HepG2 (cell line): ENCODE measurements around the gene SCAND1. TPM values are rescaled to one million over a fixed set of nuclear protein-coding genes. Genes with fewer than 3 reads are reported as not detected.

Source experiments
- BCL6 ChIP-seq: IDR thresholded peaks from 2 replicates; pipeline ENCODE4 v1.6.1; 2016; ENCODE audit warnings: missing genetic modification reagents, missing compliant biosample characterization
- BCLAF1 ChIP-seq: fragments of 450-650 bp; IDR thresholded peaks from 2 replicates; pipeline ENCODE4 v1.6.1; 2017; ENCODE audit warnings: mild to moderate bottlenecking
- ESRRA ChIP-seq: sonication (generic); formaldehyde crosslinking; IDR thresholded peaks from 2 replicates; pipeline ENCODE4 v1.5.1; 2020; ENCODE audit warnings: mild to moderate bottlenecking, low read depth, missing genetic modification reagents
- NFIC ChIP-seq: IDR thresholded peaks from 2 replicates; pipeline ENCODE4 v1.6.1; 2012; ENCODE audit warnings: mild to moderate bottlenecking, low read length, inconsistent platforms
- RFX3 ChIP-seq: IDR thresholded peaks from 2 replicates; pipeline ENCODE4 v1.6.1; 2016; ENCODE audit warnings: missing biosample characterization, missing genetic modification reagents
- ZNF530 ChIP-seq: sonication (generic); formaldehyde crosslinking; IDR thresholded peaks from 2 replicates; pipeline ENCODE4 v1.5.0; 2020; ENCODE audit warnings: low read depth, mild to moderate bottlenecking, missing genetic modification reagents
- ZNF615 ChIP-seq: sonication (generic); formaldehyde crosslinking; IDR thresholded peaks from 2 replicates; pipeline ENCODE4 v1.5.0; 2020; ENCODE audit warnings: mild to moderate bottlenecking, missing genetic modification reagents, borderline replicate concordance
- ZSCAN31 ChIP-seq: sonication (generic); formaldehyde crosslinking; IDR thresholded peaks from 2 replicates; pipeline ENCODE4 v1.5.0; 2020; ENCODE audit warnings: low read depth, mild to moderate bottlenecking, missing genetic modification reagents
- polyA plus RNA-seq, 8 experiments: library from polyadenylated mRNA; depleted of rRNA in 3 of 8; stranded (reverse) in 7 of 8; unstranded in 1 of 8; fragments of >200 nt; fragmentation: Illumina TruSeq in 4 of 8; extraction: Trizol in 4 of 8; gene quantifications; 2 replicates each; pipeline versions ENCODE4 v1.2.1 to v1.2.3, GENCODE V29; 2011 to 2016; ENCODE audit warnings: low read depth in 4 of 8, missing spikeins in 1 of 8, mixed read lengths in 1 of 8; ENCODE audit not compliant: insufficient read depth in 1 of 8
- total RNA-seq, 5 experiments: library from RNA; depleted of rRNA; stranded (reverse); fragments of >200 nt; fragmentation: Illumina TruSeq; extraction: Trizol; gene quantifications; 2 replicates each; pipeline ENCODE4 v1.2.3, GENCODE V29; 2016; ENCODE audit warnings: low read depth in 1 of 5
- TF ChIP-seq, protein P1 (sequence below): sonication (generic); formaldehyde crosslinking; IDR thresholded peaks from 2 replicates; pipeline ENCODE4 v1.4.0; 2020; ENCODE audit warnings: missing genetic modification reagents
- TF ChIP-seq, protein P2 (sequence below): sonication (generic); formaldehyde crosslinking; IDR thresholded peaks from 2 replicates; pipeline ENCODE4 v1.8.1; 2022; ENCODE audit warnings: low read depth, mild to moderate bottlenecking, missing genetic modification reagents
- TF ChIP-seq, protein P3 (sequence below): sonication (generic); formaldehyde crosslinking; IDR thresholded peaks from 2 replicates; pipeline ENCODE4 v1.5.0; 2020; ENCODE audit warnings: missing genetic modification reagents
- TF ChIP-seq, protein P4 (sequence below): sonication (generic); formaldehyde crosslinking; IDR thresholded peaks from 2 replicates; pipeline ENCODE4 v1.8.0; 2022; ENCODE audit warnings: missing genetic modification reagents, mild to moderate bottlenecking, borderline replicate concordance

Gene SCAND1
- total and polyA plus RNA-seq, 2 of the 13 experiments (the other 11 are each of a cell fraction or from before 2014, with no cell fraction given): 19.3 to 109 TPM

- TF ChIP-seq, protein P1, sequence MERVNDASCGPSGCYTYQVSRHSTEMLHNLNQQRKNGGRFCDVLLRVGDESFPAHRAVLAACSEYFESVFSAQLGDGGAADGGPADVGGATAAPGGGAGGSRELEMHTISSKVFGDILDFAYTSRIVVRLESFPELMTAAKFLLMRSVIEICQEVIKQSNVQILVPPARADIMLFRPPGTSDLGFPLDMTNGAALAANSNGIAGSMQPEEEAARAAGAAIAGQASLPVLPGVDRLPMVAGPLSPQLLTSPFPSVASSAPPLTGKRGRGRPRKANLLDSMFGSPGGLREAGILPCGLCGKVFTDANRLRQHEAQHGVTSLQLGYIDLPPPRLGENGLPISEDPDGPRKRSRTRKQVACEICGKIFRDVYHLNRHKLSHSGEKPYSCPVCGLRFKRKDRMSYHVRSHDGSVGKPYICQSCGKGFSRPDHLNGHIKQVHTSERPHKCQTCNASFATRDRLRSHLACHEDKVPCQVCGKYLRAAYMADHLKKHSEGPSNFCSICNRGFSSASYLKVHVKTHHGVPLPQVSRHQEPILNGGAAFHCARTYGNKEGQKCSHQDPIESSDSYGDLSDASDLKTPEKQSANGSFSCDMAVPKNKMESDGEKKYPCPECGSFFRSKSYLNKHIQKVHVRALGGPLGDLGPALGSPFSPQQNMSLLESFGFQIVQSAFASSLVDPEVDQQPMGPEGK (CRISPR knock-in tag): peak; percentile 83
- TF ChIP-seq, protein P2, sequence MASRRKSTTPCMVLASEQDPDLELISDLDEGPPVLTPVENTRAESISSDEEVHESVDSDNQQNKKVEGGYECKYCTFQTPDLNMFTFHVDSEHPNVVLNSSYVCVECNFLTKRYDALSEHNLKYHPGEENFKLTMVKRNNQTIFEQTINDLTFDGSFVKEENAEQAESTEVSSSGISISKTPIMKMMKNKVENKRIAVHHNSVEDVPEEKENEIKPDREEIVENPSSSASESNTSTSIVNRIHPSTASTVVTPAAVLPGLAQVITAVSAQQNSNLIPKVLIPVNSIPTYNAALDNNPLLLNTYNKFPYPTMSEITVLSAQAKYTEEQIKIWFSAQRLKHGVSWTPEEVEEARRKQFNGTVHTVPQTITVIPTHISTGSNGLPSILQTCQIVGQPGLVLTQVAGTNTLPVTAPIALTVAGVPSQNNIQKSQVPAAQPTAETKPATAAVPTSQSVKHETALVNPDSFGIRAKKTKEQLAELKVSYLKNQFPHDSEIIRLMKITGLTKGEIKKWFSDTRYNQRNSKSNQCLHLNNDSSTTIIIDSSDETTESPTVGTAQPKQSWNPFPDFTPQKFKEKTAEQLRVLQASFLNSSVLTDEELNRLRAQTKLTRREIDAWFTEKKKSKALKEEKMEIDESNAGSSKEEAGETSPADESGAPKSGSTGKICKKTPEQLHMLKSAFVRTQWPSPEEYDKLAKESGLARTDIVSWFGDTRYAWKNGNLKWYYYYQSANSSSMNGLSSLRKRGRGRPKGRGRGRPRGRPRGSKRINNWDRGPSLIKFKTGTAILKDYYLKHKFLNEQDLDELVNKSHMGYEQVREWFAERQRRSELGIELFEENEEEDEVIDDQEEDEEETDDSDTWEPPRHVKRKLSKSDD: peak; percentile 82; the same call in 1 of the 2 replicates
- peak; percentile 71 for TF ChIP-seq BCL6 (CRISPR knock-in tag)
- TF ChIP-seq BCLAF1: no peak
- TF ChIP-seq, protein P3, sequence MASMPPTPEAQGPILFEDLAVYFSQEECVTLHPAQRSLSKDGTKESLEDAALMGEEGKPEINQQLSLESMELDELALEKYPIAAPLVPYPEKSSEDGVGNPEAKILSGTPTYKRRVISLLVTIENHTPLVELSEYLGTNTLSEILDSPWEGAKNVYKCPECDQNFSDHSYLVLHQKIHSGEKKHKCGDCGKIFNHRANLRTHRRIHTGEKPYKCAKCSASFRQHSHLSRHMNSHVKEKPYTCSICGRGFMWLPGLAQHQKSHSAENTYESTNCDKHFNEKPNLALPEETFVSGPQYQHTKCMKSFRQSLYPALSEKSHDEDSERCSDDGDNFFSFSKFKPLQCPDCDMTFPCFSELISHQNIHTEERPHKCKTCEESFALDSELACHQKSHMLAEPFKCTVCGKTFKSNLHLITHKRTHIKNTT (CRISPR knock-in tag): no peak
- TF ChIP-seq, protein P4, sequence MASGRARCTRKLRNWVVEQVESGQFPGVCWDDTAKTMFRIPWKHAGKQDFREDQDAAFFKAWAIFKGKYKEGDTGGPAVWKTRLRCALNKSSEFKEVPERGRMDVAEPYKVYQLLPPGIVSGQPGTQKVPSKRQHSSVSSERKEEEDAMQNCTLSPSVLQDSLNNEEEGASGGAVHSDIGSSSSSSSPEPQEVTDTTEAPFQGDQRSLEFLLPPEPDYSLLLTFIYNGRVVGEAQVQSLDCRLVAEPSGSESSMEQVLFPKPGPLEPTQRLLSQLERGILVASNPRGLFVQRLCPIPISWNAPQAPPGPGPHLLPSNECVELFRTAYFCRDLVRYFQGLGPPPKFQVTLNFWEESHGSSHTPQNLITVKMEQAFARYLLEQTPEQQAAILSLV (CRISPR knock-in tag): peak; percentile 99
- TF ChIP-seq ZNF615: no peak
- peak; percentile 93; the same call in 1 of the 2 replicates for TF ChIP-seq ZNF530 (CRISPR knock-in tag)
- TF ChIP-seq ZSCAN31 (CRISPR knock-in tag): no peak; the same call in 1 of the 2 replicates
- peak; percentile 90 for TF ChIP-seq ESRRA (CRISPR knock-in tag)
- peak; percentile 30; the same call in 1 of the 2 replicates for TF ChIP-seq RFX3 (CRISPR knock-in tag)
- peak; percentile 31; the same call in 1 of the 2 replicates for TF ChIP-seq NFIC
Measured at GRCh38 chr20:35954200-35954906, at the start of gene SCAND1 (continued).
